HUES48 (cell line): ENCODE measurements around the gene TLE1.
"Not testable (repeated sequence)": the region's sequence is repeated elsewhere in the genome, so short reads cannot be mapped to it uniquely, and the experiment has no call there.

ENCODE experiments used
- H3K27ac ChIP-seq: one replicate; pipeline ENCODE4 v1.7.0; 2013; ENCODE audit warnings: low read depth, low read length, inconsistent platforms
- H3K27me3 ChIP-seq: 2 replicates; pipeline ENCODE4 v1.6.1; 2013; ENCODE audit warnings: mild to moderate bottlenecking, low read length; ENCODE audit not compliant: control insufficient read depth, insufficient read depth
- H3K36me3 ChIP-seq: 2 replicates; pipeline ENCODE4 v1.6.1; 2013; ENCODE audit warnings: low read length; ENCODE audit not compliant: control insufficient read depth, insufficient read depth
- H3K4me1 ChIP-seq: 2 replicates; pipeline ENCODE4 v1.6.1; 2013; ENCODE audit warnings: mild to moderate bottlenecking, low read length; ENCODE audit not compliant: control insufficient read depth, insufficient read depth
- H3K4me3 ChIP-seq: 2 replicates; pipeline ENCODE4 v1.5.1; 2013; ENCODE audit warnings: mild to moderate bottlenecking, low read depth, low read length
- H3K9ac ChIP-seq: 2 replicates; pipeline ENCODE4 v1.6.1; 2013; ENCODE audit warnings: mild to moderate bottlenecking, low read depth, low read length, moderate library complexity
- H3K9me3 ChIP-seq: 2 replicates; pipeline ENCODE4 v1.6.1; 2013; ENCODE audit warnings: low read length; ENCODE audit not compliant: control insufficient read depth, insufficient read depth

The TLE1 gene

GRCh38 chr9:81689343-81690175, at the start of gene TLE1:
TSS of gene TLE1 (minus strand) at chr9:81689547. CDS start at chr9:81688240, 1,307 bp downstream.
- H3K4me3 ChIP-seq: peak within 1 kb of the TSS; percentile 91
- peaks cover 15% of the 10 kb centered on the region for H3K27me3 ChIP-seq
- H3K9me3 ChIP-seq: no peaks in the 10 kb centered on the region
- H3K36me3 ChIP-seq: peaks cover 23% of the 10 kb centered on the region
- peak within 1 kb of the TSS; percentile 68 for H3K9ac ChIP-seq
- peak within 1 kb of the TSS; percentile 98 for H3K27ac ChIP-seq
- H3K4me1 ChIP-seq: peaks cover 43% of the 10 kb centered on the region

DNA sequence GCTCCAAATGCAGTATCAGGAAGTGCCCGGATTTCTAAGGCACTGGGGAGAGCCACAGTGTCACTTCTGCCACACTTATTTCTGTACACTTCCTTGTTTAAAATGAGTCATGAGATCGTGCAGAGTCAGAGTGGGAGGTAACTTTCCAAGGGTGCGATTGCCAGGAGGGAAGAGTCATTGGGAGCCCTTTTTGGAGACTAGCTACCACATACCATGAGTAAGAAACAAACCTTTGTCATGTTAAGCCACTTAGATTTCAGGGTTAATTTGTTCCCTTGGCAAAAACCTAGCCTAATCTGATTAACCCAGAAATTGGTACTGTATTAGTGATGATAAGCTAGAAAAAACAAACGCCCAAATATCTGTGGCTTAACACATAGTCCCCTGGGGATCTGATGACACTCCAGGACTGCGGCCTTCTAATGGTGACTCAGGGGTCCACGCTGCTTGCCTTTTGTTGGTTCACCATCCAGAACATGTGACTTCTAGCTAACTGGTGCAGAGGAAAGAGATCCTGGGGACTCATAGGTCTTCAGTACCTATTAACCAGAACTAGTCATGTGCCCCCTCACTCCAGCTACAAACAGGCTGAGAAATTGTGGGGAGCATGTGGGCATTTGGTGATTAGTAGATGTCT, 48.6 kb upstream of the TLE1 start:
- Histone ChIP-seq H3K9ac (no peak overlapping the region), H3K36me3 (no peaks in the 10 kb centered on the region), H3K27me3 (no peaks in the 10 kb centered on the region), H3K4me1 (peaks cover 7% of the 10 kb centered on the region), H3K4me3 (no peak overlapping the region), H3K27ac (no peak overlapping the region), H3K9me3 (no peaks in the 10 kb centered on the region)

GRCh38 chr9:81730498-81730897, 41.2 kb upstream of the TLE1 start:
- not testable (repeated sequence) for H3K4me1 ChIP-seq, H3K9ac ChIP-seq, H3K27ac ChIP-seq, H3K36me3 ChIP-seq, H3K4me3 ChIP-seq, H3K9me3 ChIP-seq, H3K27me3 ChIP-seq

GRCh38 chr9:81729135-81729534, 39.8 kb upstream of the TLE1 start:
- Histone ChIP-seq H3K9me3 (no peaks in the 10 kb centered on the region), H3K27ac (no peak overlapping the region), H3K27me3 (no peaks in the 10 kb centered on the region), H3K4me3 (no peak overlapping the region), H3K36me3 (no peaks in the 10 kb centered on the region), H3K4me1 (no peaks in the 10 kb centered on the region), H3K9ac (no peak overlapping the region)

- Histone ChIP-seq H3K27me3 (no peaks in the 10 kb centered on the region), H3K9ac (no peak overlapping the region), H3K27ac (no peak overlapping the region), H3K36me3 (no peaks in the 10 kb centered on the region), H3K4me3 (no peak overlapping the region), H3K4me1 (peaks cover 10% of the 10 kb centered on the region), H3K9me3 (no peaks in the 10 kb centered on the region)
Measured at GRCh38 chr9:81724242-81724889, 35.0 kb upstream of the TLE1 start.

DNA sequence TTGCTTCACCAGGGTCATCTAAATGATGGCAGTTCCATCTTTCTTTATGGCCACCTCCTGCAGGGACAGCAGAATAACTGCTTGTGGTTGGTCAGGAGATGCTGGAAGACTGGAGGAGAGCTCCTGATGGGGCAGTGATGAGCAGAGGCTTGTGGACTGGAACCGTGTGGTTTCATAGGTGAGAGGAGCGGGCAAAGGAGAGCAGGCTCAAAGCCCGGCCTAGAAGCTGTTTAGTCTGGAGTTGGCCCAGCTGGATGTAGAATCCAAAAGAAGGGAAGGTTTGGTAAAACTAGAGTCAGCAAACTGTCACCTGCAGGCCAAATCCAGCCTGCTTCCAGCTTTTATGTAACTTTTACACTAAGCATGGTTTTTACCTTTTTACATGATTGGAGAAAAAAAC, 32.9 kb upstream of the TLE1 start:
- no peak overlapping the region for H3K4me3 ChIP-seq
- H3K9ac ChIP-seq: no peak overlapping the region
- H3K4me1 ChIP-seq: peaks cover 24% of the 10 kb centered on the region
- H3K27me3 ChIP-seq: no peaks in the 10 kb centered on the region
- no peaks in the 10 kb centered on the region for H3K9me3 ChIP-seq
- H3K27ac ChIP-seq: no peak overlapping the region
- no peaks in the 10 kb centered on the region for H3K36me3 ChIP-seq

- Histone ChIP-seq H3K27ac (no peak overlapping the region), H3K27me3 (no peaks in the 10 kb centered on the region), H3K9ac (no peak overlapping the region), H3K4me1 (peaks cover 31% of the 10 kb centered on the region), H3K9me3 (no peaks in the 10 kb centered on the region), H3K36me3 (no peaks in the 10 kb centered on the region), H3K4me3 (no peak overlapping the region)
Measured at GRCh38 chr9:81720450-81721086, 31.2 kb upstream of the TLE1 start.

- no peak overlapping the region for H3K9ac ChIP-seq
- no peaks in the 10 kb centered on the region for H3K27me3 ChIP-seq
- peaks cover 31% of the 10 kb centered on the region for H3K4me1 ChIP-seq
- no peaks in the 10 kb centered on the region for H3K9me3 ChIP-seq
- H3K27ac ChIP-seq: no peak overlapping the region
- no peaks in the 10 kb centered on the region for H3K36me3 ChIP-seq
- H3K4me3 ChIP-seq: no peak overlapping the region
Measured at GRCh38 chr9:81719972-81720371, 30.6 kb upstream of the TLE1 start.

GRCh38 chr9:81718244-81718643, 28.9 kb upstream of the TLE1 start:
- peak overlapping the region; percentile 70 for H3K27ac ChIP-seq
- no peaks in the 10 kb centered on the region for H3K27me3 ChIP-seq
- H3K9me3 ChIP-seq: no peaks in the 10 kb centered on the region
- H3K9ac ChIP-seq: peak overlapping the region; percentile 26; the same call in 1 of the 2 replicates
- no peaks in the 10 kb centered on the region for H3K36me3 ChIP-seq
- no peak overlapping the region for H3K4me3 ChIP-seq
- peaks cover 28% of the 10 kb centered on the region for H3K4me1 ChIP-seq

DNA sequence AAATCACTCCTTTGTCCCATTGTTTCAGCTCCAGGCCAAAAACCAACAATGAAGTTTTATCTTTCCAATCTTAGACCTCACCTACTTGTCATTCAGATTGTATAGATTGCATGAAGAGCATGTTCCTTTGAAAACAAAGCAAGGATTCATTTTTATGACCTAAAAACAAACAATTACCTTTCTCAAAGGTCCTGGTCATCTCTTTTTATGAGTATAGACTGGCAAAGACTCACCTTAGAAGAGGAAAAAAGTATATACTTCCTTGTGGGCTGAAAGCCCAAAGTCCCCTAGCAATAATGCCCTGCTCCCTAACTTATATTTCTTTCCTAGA, 28.4 kb upstream of the TLE1 start:
- H3K27me3 ChIP-seq: no peaks in the 10 kb centered on the region
- peak overlapping the region; percentile 26; the same call in 1 of the 2 replicates for H3K9ac ChIP-seq
- no peak overlapping the region for H3K4me3 ChIP-seq
- H3K9me3 ChIP-seq: no peaks in the 10 kb centered on the region
- no peaks in the 10 kb centered on the region for H3K36me3 ChIP-seq
- peak overlapping the region; percentile 70 for H3K27ac ChIP-seq
- peaks cover 22% of the 10 kb centered on the region for H3K4me1 ChIP-seq
